ENCODE results near the gene FOS.

The FOS gene

DNA sequence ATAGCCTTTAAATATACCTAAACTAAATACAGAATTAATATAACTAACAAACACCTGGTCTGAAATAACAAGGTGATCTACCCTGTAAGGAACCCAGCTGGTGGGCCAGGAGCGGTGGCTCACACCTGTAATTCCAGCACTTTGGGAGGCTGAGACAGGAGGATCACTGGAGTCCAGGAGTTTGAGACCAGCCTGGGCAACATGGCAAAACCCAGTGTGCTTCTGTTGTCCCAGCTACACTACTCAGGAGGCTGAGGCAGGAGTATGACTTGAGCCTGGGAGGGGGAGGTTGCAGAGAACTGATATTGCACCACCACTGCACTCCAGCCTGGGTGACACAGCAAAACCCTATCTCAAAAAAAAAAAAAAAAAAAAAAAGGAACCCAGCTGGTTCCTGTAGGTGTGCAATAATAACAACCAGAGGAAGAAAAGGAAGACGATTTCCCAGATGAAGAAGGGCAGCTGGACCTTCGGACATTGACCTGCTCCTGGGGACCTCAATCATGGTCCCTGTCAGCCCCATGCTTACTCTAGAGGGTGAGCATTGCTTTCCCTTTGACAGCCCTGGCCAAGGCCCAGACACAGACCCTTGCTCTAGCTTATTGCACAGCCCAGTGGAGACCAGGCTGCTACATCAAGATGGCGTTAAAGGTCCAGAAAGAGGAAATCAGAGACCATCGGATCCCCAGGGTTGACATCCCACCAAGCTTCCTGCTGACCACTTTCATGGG lies 5.4 kb downstream of the FOS start:
- CTCF ChIA-PET, result interaction anchor here (0.6 to 1.1 kb wide), 4 partner anchors 10 to 164 kb away, joined by 3 to 4 read pairs (median 3); no protein-coding TSS in a partner anchor
- H3K27ac ChIP-seq (ENCODE audit: extremely low read depth, low read depth, low read length), result no peak overlapping the region

DNA sequence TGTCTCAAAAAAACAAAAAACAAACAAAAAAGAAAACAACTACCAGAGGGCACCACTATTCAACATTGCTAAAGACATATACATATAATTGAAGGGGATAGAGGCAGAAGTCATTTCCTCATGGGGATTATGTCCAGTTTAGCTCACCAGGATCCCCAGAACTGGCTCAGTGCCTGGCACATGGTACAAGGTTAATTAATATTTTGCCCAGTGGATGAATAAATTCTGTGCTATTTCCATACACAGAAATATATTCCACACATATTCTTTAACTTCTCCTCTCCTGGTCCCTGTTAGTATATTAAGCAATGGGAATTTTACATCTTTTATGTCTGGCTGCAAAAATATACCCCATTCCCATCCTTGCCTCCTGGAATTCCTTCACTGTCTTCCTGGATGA lies 6.7 kb downstream of the FOS start:
- no peak overlapping the region for H3K4me3 ChIP-seq (ENCODE audit: low read depth, low read length)
- TF ChIP-seq KLF10 (tag by site-specific recombination; IDR thresholded peaks at IDR 0.05) (no peak), ZNF121 (tag by site-specific recombination; IDR thresholded peaks at IDR 0.05) (no peak), SCRT2 (tag by site-specific recombination; IDR thresholded peaks at IDR 0.05) (no peak), ZNF24 (tag by site-specific recombination; IDR thresholded peaks at IDR 0.05) (no peak), ZNF544 (tag by site-specific recombination; IDR thresholded peaks at IDR 0.05) (no peak), ZNF521 (tag by site-specific recombination; IDR thresholded peaks at IDR 0.05) (no peak), ZNF837 (tag by site-specific recombination; IDR thresholded peaks at IDR 0.05) (no peak), TRIM28 (IDR thresholded peaks at IDR 0.05; ENCODE audit: borderline replicate concordance, low read length) (no peak)
- TF ChIP-seq, protein P1, sequence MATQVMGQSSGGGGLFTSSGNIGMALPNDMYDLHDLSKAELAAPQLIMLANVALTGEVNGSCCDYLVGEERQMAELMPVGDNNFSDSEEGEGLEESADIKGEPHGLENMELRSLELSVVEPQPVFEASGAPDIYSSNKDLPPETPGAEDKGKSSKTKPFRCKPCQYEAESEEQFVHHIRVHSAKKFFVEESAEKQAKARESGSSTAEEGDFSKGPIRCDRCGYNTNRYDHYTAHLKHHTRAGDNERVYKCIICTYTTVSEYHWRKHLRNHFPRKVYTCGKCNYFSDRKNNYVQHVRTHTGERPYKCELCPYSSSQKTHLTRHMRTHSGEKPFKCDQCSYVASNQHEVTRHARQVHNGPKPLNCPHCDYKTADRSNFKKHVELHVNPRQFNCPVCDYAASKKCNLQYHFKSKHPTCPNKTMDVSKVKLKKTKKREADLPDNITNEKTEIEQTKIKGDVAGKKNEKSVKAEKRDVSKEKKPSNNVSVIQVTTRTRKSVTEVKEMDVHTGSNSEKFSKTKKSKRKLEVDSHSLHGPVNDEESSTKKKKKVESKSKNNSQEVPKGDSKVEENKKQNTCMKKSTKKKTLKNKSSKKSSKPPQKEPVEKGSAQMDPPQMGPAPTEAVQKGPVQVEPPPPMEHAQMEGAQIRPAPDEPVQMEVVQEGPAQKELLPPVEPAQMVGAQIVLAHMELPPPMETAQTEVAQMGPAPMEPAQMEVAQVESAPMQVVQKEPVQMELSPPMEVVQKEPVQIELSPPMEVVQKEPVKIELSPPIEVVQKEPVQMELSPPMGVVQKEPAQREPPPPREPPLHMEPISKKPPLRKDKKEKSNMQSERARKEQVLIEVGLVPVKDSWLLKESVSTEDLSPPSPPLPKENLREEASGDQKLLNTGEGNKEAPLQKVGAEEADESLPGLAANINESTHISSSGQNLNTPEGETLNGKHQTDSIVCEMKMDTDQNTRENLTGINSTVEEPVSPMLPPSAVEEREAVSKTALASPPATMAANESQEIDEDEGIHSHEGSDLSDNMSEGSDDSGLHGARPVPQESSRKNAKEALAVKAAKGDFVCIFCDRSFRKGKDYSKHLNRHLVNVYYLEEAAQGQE (tag by site-specific recombination; IDR thresholded peaks at IDR 0.05), result no peak
- CTCF ChIA-PET, result interaction anchor here (0.6 to 1.3 kb wide), 4 partner anchors 10 to 410 kb away, joined by 3 to 5 read pairs (median 3); no protein-coding TSS in a partner anchor
- no peak overlapping the region for H3K27ac ChIP-seq (ENCODE audit: extremely low read depth, low read depth, low read length)
- POLR2A ChIA-PET, result no interaction called here
- peaks cover 0 to 14% of the 10 kb centered on the region in 2 experiments; a peak in 1 of 3 replicates for H3K36me3 ChIP-seq (ENCODE audit: control insufficient read depth in 2 of 2, insufficient read depth in 1 of 2, low read length in 2 of 2)
- no peaks in the 10 kb centered on the region for H3K4me1 ChIP-seq (ENCODE audit: control insufficient read depth, insufficient read depth, low read length)
- H3K9me3 ChIP-seq (ENCODE audit: control insufficient read depth, insufficient read depth, low read depth, low read length), result no peaks in the 10 kb centered on the region

More for the DNA sequence above, 5.4 kb downstream of the FOS start:
- H3K4me1 ChIP-seq (ENCODE audit: control insufficient read depth, insufficient read depth, low read length), result no peaks in the 10 kb centered on the region
- POLR2A ChIA-PET, result no interaction called here
- peaks cover 0 to 19% of the 10 kb centered on the region in 2 experiments; a peak in 1 of 3 replicates for H3K36me3 ChIP-seq (ENCODE audit: control insufficient read depth in 2 of 2, insufficient read depth in 1 of 2, low read length in 2 of 2)
- no peak overlapping the region for H3K4me3 ChIP-seq (ENCODE audit: low read depth, low read length)
- TF ChIP-seq, protein P2, sequence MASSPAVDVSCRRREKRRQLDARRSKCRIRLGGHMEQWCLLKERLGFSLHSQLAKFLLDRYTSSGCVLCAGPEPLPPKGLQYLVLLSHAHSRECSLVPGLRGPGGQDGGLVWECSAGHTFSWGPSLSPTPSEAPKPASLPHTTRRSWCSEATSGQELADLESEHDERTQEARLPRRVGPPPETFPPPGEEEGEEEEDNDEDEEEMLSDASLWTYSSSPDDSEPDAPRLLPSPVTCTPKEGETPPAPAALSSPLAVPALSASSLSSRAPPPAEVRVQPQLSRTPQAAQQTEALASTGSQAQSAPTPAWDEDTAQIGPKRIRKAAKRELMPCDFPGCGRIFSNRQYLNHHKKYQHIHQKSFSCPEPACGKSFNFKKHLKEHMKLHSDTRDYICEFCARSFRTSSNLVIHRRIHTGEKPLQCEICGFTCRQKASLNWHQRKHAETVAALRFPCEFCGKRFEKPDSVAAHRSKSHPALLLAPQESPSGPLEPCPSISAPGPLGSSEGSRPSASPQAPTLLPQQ (tag by site-specific recombination; IDR thresholded peaks at IDR 0.05), result no peak
- TF ChIP-seq KLF8 (tag by site-specific recombination; IDR thresholded peaks at IDR 0.05), result no peak
- TF ChIP-seq TRIM28 (IDR thresholded peaks at IDR 0.05; ENCODE audit: borderline replicate concordance, low read length), result no peak
- TF ChIP-seq ZNF19 (tag by site-specific recombination; IDR thresholded peaks at IDR 0.05; ENCODE audit: low read depth), result no peak
- TF ChIP-seq ZNF514 (tag by site-specific recombination; IDR thresholded peaks at IDR 0.05), result no peak
- TF ChIP-seq, protein P3, sequence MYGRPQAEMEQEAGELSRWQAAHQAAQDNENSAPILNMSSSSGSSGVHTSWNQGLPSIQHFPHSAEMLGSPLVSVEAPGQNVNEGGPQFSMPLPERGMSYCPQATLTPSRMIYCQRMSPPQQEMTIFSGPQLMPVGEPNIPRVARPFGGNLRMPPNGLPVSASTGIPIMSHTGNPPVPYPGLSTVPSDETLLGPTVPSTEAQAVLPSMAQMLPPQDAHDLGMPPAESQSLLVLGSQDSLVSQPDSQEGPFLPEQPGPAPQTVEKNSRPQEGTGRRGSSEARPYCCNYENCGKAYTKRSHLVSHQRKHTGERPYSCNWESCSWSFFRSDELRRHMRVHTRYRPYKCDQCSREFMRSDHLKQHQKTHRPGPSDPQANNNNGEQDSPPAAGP (tag by site-specific recombination; IDR thresholded peaks at IDR 0.05), result no peak
- TF ChIP-seq ZFP41 (tag by site-specific recombination; IDR thresholded peaks at IDR 0.05; ENCODE audit: borderline replicate concordance), result no peak
- TF ChIP-seq HOXD13 (CRISPR knock-in tag; IDR thresholded peaks at IDR 0.05; ENCODE audit: borderline replicate concordance), result no peak
- TF ChIP-seq, protein P4, sequence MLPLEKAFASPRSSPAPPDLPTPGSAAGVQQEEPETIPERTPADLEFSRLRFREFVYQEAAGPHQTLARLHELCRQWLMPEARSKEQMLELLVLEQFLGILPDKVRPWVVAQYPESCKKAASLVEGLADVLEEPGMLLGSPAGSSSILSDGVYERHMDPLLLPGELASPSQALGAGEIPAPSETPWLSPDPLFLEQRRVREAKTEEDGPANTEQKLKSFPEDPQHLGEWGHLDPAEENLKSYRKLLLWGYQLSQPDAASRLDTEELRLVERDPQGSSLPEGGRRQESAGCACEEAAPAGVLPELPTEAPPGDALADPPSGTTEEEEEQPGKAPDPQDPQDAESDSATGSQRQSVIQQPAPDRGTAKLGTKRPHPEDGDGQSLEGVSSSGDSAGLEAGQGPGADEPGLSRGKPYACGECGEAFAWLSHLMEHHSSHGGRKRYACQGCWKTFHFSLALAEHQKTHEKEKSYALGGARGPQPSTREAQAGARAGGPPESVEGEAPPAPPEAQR (tag by site-specific recombination; IDR thresholded peaks at IDR 0.05), result no peak
- no peak for TF ChIP-seq ZNF626 (tag by site-specific recombination; IDR thresholded peaks at IDR 0.05)
- TF ChIP-seq ZIC2 (tag by site-specific recombination; IDR thresholded peaks at IDR 0.05), result no peak
- no peaks in the 10 kb centered on the region for H3K9me3 ChIP-seq (ENCODE audit: control insufficient read depth, insufficient read depth, low read depth, low read length)
